Measurements from ENCODE around the gene STIMATE. TPM values are rescaled to one million over a fixed set of nuclear protein-coding genes. Genes with fewer than 3 reads are reported as not detected.
A peak's percentile ranks its signal among the peaks of the same experiment; 100 is the strongest.

Gene STIMATE
- total and polyA plus RNA-seq, 4 donors: 14.0 to 24.4 (median 20.9) TPM

- TF ChIP-seq ATF3 (IDR thresholded peaks at IDR 0.05) (no peak), SP1 (IDR thresholded peaks at IDR 0.05) (no peak)
Observed at GRCh38 chr3:52895418-52895817, 1.9 kb downstream of the STIMATE start (continued).

- no peak for DNase-seq (ENCODE audit: low spot score)
- 86% methylated on average over 10 of the region's 10 CpGs for WGBS
- TF ChIP-seq REST (IDR thresholded peaks at IDR 0.05) (no peak), RXRA (IDR thresholded peaks at IDR 0.05) (no peak), NR2F2 (IDR thresholded peaks at IDR 0.05) (no peak), HNF4G (IDR thresholded peaks at IDR 0.05) (no peak), MAX (IDR thresholded peaks at IDR 0.05) (no peak), HNF4A (conservative IDR thresholded peaks at IDR 0.05) (no peak)
- no peaks in the 10 kb centered on the region for H3K9me3 ChIP-seq (ENCODE audit: control insufficient read depth in 4 of 4, low read length in 3 of 4)
- H3K4me1 ChIP-seq (ENCODE audit: control insufficient read depth in 4 of 4, insufficient read depth in 4 of 4, low read length in 3 of 4): peaks cover 15 to 66% (median 60%) of the 10 kb centered on the region in 4 donors
- H3K36me3 ChIP-seq (ENCODE audit: control insufficient read depth in 4 of 4, insufficient read depth in 3 of 4, low read depth in 1 of 4, low read length in 3 of 4): peaks cover 0 to 2% (median 0%) of the 10 kb centered on the region in 4 donors
- H3K4me3 ChIP-seq (ENCODE audit: low read depth in 1 of 3, low read length in 3 of 3): no peak overlapping the region
- no peaks in the 10 kb centered on the region for H3K27me3 ChIP-seq (ENCODE audit: control insufficient read depth in 4 of 4, insufficient read depth in 4 of 4, low read length in 3 of 4)
- H3K27ac ChIP-seq (ENCODE audit: low read depth in 1 of 2, low read length in 2 of 2): peak overlapping the region; percentile 27 to 86
- H3K9ac ChIP-seq (ENCODE audit: low read depth in 1 of 2, low read length in 2 of 2): peak overlapping the region in 1 of 2 donors; percentile 45
Observed at GRCh38 chr3:52894756-52895155, 2.6 kb downstream of the STIMATE start.

- no peaks in the 10 kb centered on the region for H3K27me3 ChIP-seq (ENCODE audit: control insufficient read depth in 4 of 4, insufficient read depth in 4 of 4, low read length in 3 of 4)
- peak; percentile 54 for DNase-seq (ENCODE audit: low spot score)
- H3K4me3 ChIP-seq (ENCODE audit: low read depth in 1 of 3, low read length in 3 of 3): peak overlapping the region in 2 of 3 donors; percentile 6 to 11
- H3K36me3 ChIP-seq (ENCODE audit: control insufficient read depth in 4 of 4, insufficient read depth in 3 of 4, low read depth in 1 of 4, low read length in 3 of 4): peaks cover 0 to 2% (median 0%) of the 10 kb centered on the region in 4 donors
- WGBS: 23% methylated on average over 4 of the region's 4 CpGs
- peak overlapping the region; percentile 24 to 92 for H3K9ac ChIP-seq (ENCODE audit: low read depth in 1 of 2, low read length in 2 of 2)
- peak overlapping the region; percentile 67 to 86 for H3K27ac ChIP-seq (ENCODE audit: low read depth in 1 of 2, low read length in 2 of 2)
- no peaks in the 10 kb centered on the region for H3K9me3 ChIP-seq (ENCODE audit: control insufficient read depth in 4 of 4, low read length in 3 of 4)
- peaks cover 15 to 66% (median 60%) of the 10 kb centered on the region in 4 donors for H3K4me1 ChIP-seq (ENCODE audit: control insufficient read depth in 4 of 4, insufficient read depth in 4 of 4, low read length in 3 of 4)
- TF ChIP-seq CTCF (IDR thresholded peaks at IDR 0.05; ENCODE audit: low read depth, low read length, missing input control) (no peak), EGR1 (IDR thresholded peaks at IDR 0.05; ENCODE audit: low read depth in 2 of 2) (no peak), REST (IDR thresholded peaks at IDR 0.05) (peak; percentile 46), JUND (IDR thresholded peaks at IDR 0.05) (peak; percentile 20 to 30), SP1 (IDR thresholded peaks at IDR 0.05) (peak; percentile 91), HNF4A (conservative IDR thresholded peaks at IDR 0.05) (peak; percentile 83 to 88), ATF3 (IDR thresholded peaks at IDR 0.05) (no peak), MAX (IDR thresholded peaks at IDR 0.05) (peak; percentile 39), HNF4G (IDR thresholded peaks at IDR 0.05) (peak; percentile 60), ZBTB33 (IDR thresholded peaks at IDR 0.05) (no peak), RAD21 (IDR thresholded peaks at IDR 0.05) (peak in 1 of 2 donors; percentile 47), TAF1 (conservative IDR thresholded peaks at IDR 0.05) (peak; percentile 34), GABPA (IDR thresholded peaks at IDR 0.05 in 1 of 2, conservative IDR thresholded peaks at IDR 0.05 in 1 of 2) (no peak), NR2F2 (IDR thresholded peaks at IDR 0.05) (no peak), YY1 (IDR thresholded peaks at IDR 0.05) (peak; percentile 61), FOXA1 (IDR thresholded peaks at IDR 0.05) (peak; percentile 38), RXRA (IDR thresholded peaks at IDR 0.05) (peak; percentile 76 to 81), FOXA2 (IDR thresholded peaks at IDR 0.05) (peak; percentile 61)
Observed at GRCh38 chr3:52893723-52894122, 3.6 kb downstream of the STIMATE start.
